Measurements from ENCODE around the gene TNP2. TPM values are rescaled to one million over a fixed set of nuclear protein-coding genes. Genes with fewer than 3 reads are reported as not detected.

The TNP2 gene
- total RNA-seq, 4 donors from 2014 or later: not detected

- Histone ChIP-seq H3K4me3 (no peak overlapping the region), H3K36me3 (no peaks in the 10 kb centered on the region), H3K27me3 (no peaks in the 10 kb centered on the region), H3K27ac (no peak overlapping the region), H3K4me1 (no peaks in the 10 kb centered on the region), H3K9me3 (no peaks in the 10 kb centered on the region)
- WGBS: 94% methylated on average over 7 of the region's 7 CpGs
- TF ChIP-seq CTCF (IDR thresholded peaks at IDR 0.05) (no peak), POLR2AphosphoS5 (IDR thresholded peaks at IDR 0.05) (no peak), EP300 (IDR thresholded peaks at IDR 0.05) (no peak), POLR2A (IDR thresholded peaks at IDR 0.05) (no peak)
- DNase-seq (ENCODE audit: low spot score in 2 of 2): no peak
Measured at GRCh38 chr16:11265124-11265523, 4.0 kb downstream of the TNP2 start.

- WGBS: 82% methylated on average over 9 of the region's 9 CpGs
- DNase-seq (ENCODE audit: low spot score in 2 of 2): no peak
- no peaks in the 10 kb centered on the region for H3K36me3 ChIP-seq
- TF ChIP-seq POLR2A (IDR thresholded peaks at IDR 0.05) (no peak), POLR2AphosphoS5 (IDR thresholded peaks at IDR 0.05) (no peak), EP300 (IDR thresholded peaks at IDR 0.05) (no peak), CTCF (IDR thresholded peaks at IDR 0.05) (no peak)
- H3K9me3 ChIP-seq: no peaks in the 10 kb centered on the region
- no peaks in the 10 kb centered on the region for H3K27me3 ChIP-seq
- H3K4me3 ChIP-seq: no peak overlapping the region
- peaks cover 4% of the 10 kb centered on the region for H3K4me1 ChIP-seq
- no peak overlapping the region for H3K27ac ChIP-seq
Measured at GRCh38 chr16:11264155-11264832, 4.8 kb downstream of the TNP2 start.

GRCh38 chr16:11263737-11264136, 5.4 kb downstream of the TNP2 start:
- no peaks in the 10 kb centered on the region for H3K9me3 ChIP-seq
- no peak overlapping the region for H3K27ac ChIP-seq
- H3K27me3 ChIP-seq: no peaks in the 10 kb centered on the region
- peaks cover 10% of the 10 kb centered on the region for H3K4me1 ChIP-seq
- whole genome bisulfite sequencing: 76% methylated on average over 4 of the region's 4 CpGs
- H3K36me3 ChIP-seq: no peaks in the 10 kb centered on the region
- H3K4me3 ChIP-seq: no peak overlapping the region
- no peak for TF ChIP-seq CTCF (IDR thresholded peaks at IDR 0.05)
- TF ChIP-seq EP300 (IDR thresholded peaks at IDR 0.05): no peak
- no peak for TF ChIP-seq POLR2A (IDR thresholded peaks at IDR 0.05)
- no peak for TF ChIP-seq POLR2AphosphoS5 (IDR thresholded peaks at IDR 0.05)
- no peak for DNase-seq (ENCODE audit: low spot score in 2 of 2)

GRCh38 chr16:11262915-11263314, 6.2 kb downstream of the TNP2 start:
- Histone ChIP-seq H3K9me3 (no peaks in the 10 kb centered on the region), H3K4me3 (no peak overlapping the region), H3K27me3 (no peaks in the 10 kb centered on the region), H3K36me3 (no peaks in the 10 kb centered on the region), H3K4me1 (peaks cover 17% of the 10 kb centered on the region), H3K27ac (no peak overlapping the region)
- 65% methylated on average over 8 of the region's 8 CpGs for WGBS
- TF ChIP-seq POLR2A (IDR thresholded peaks at IDR 0.05) (no peak), POLR2AphosphoS5 (IDR thresholded peaks at IDR 0.05) (no peak), CTCF (IDR thresholded peaks at IDR 0.05) (no peak), EP300 (IDR thresholded peaks at IDR 0.05) (no peak)
- no peak for DNase-seq (ENCODE audit: low spot score in 2 of 2)

- TF ChIP-seq POLR2AphosphoS5 (IDR thresholded peaks at IDR 0.05) (no peak), CTCF (IDR thresholded peaks at IDR 0.05) (no peak), POLR2A (IDR thresholded peaks at IDR 0.05) (no peak), EP300 (IDR thresholded peaks at IDR 0.05) (no peak)
- Histone ChIP-seq H3K9me3 (no peaks in the 10 kb centered on the region), H3K27ac (no peak overlapping the region), H3K4me3 (no peak overlapping the region), H3K36me3 (no peaks in the 10 kb centered on the region), H3K4me1 (peaks cover 28% of the 10 kb centered on the region), H3K27me3 (no peaks in the 10 kb centered on the region)
- WGBS: 59% methylated on average over 3 of the region's 3 CpGs
- DNase-seq (ENCODE audit: low spot score in 2 of 2): no peak
Measured at GRCh38 chr16:11260596-11260966, 8.5 kb downstream of the TNP2 start.
